Spinal cord (tissue), 10 donors: ENCODE measurements around the gene PAX2. TPM values are rescaled to one million over a fixed set of nuclear protein-coding genes. Genes with fewer than 3 reads are reported as not detected.

Source experiments
- DNase-seq, 6 donors: peaks; one replicate each; pipeline versions ENCODE4 v3.0.0 to v3.0.0-alpha.2; 2013 to 2015; ENCODE audit warnings: low spot score in 6 of 6, low read depth in 4 of 6
- H3K27ac ChIP-seq: one replicate; pipeline ENCODE4 v1.5.1; 2013; ENCODE audit warnings: low read depth, low read length, control low read depth
- H3K27me3 ChIP-seq: one replicate; pipeline ENCODE4 v1.6.1; 2013; ENCODE audit warnings: low read length; ENCODE audit not compliant: control insufficient read depth, insufficient read depth
- H3K36me3 ChIP-seq: one replicate; pipeline ENCODE4 v1.6.1; 2013; ENCODE audit warnings: low read length; ENCODE audit not compliant: control insufficient read depth, insufficient read depth
- H3K4me1 ChIP-seq: one replicate; pipeline ENCODE4 v1.6.1; 2013; ENCODE audit warnings: low read length; ENCODE audit not compliant: control insufficient read depth, insufficient read depth
- H3K4me3 ChIP-seq: one replicate; pipeline ENCODE4 v1.5.1; 2013; ENCODE audit warnings: low read depth, low read length, control low read depth
- H3K9me3 ChIP-seq: one replicate; pipeline ENCODE4 v1.6.1; 2013; ENCODE audit warnings: low read length; ENCODE audit not compliant: control insufficient read depth, insufficient read depth
- WGBS: methylation state at CpG from one replicate; pipeline ENCODE4 v1.1.5; 2013; ENCODE audit warnings: missing lambda C conversion rate; ENCODE audit not compliant: insufficient coverage; 5-methylcytosine and 5-hydroxymethylcytosine counted together
- polyA plus RNA-seq, 2 donors: library from polyadenylated mRNA; unstranded; fragments of 120-200 nt; gene quantifications; one replicate each; pipeline ENCODE4 v1.2.1, GENCODE V29; 2013; ENCODE audit not compliant: insufficient read length in 2 of 2
- total RNA-seq, 2 donors: library from RNA; depleted of rRNA in 1 of 2; stranded (reverse); fragments of 120-200 nt in 1 of 2; fragments of >200 nt in 1 of 2; gene quantifications; one replicate each; pipeline versions ENCODE4 v1.2.3 to v1.2.4, GENCODE V29; 2013 to 2014
- donor health status: healthy.

Gene PAX2
- total and polyA plus RNA-seq, 4 donors, result 1.9 to 54.8 (median 29.3) TPM

DNA sequence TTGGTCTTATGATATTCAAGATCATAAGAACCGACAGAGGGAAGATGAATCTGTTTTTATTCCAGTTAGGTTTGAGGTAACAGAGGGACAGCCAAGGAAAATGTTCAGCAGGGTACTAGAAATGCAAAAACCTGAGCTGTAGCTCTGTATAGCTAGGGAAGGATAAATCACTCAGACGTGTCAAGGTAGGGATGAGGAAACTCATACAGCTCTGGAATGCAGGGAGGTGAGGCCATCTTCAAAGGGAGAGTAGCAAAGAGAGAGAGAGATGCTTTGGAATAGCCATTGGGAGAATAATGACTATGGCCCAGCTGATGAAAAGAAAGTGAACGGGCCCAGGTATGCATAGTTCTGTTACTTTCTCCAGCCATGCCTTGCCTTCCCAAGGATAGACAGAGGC is 77.8 kb downstream of the PAX2 start:
- Histone ChIP-seq H3K4me1 (peaks cover 35% of the 10 kb centered on the region), H3K4me3 (no peak overlapping the region), H3K36me3 (peaks cover 7% of the 10 kb centered on the region), H3K27me3 (peaks cover 50% of the 10 kb centered on the region), H3K27ac (no peak overlapping the region), H3K9me3 (no peaks in the 10 kb centered on the region)
- DNase-seq, result no peak
- WGBS, result 56% methylated on average over 3 of the region's 3 CpGs

DNA sequence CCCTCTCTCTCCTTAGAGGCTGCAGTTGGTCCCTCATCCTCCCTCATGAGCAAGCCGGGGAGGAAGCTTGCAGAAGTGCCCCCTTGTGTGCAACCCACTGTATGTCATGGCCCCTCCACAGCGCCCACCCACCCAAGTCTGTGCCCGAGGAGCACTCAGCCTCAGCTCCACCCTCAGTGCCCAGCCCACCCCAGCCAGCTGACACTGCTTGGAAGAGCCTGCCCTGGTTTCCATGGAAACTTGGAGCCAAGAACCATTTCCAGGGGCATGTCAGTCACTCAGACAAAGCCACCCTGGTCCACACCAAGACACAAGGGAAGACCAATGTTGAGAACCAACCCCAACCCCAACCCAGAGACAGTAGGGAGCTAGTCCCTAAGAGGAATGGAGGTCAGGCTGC is 79.5 kb downstream of the PAX2 start:
- 18% methylated on average over 3 of the region's 3 CpGs for WGBS
- Histone ChIP-seq H3K4me3 (no peak overlapping the region), H3K4me1 (peaks cover 52% of the 10 kb centered on the region), H3K27me3 (peaks cover 66% of the 10 kb centered on the region), H3K36me3 (peaks cover 10% of the 10 kb centered on the region), H3K9me3 (no peaks in the 10 kb centered on the region), H3K27ac (no peak overlapping the region)
- DNase-seq, result peak in 2 of 6 donors; percentile 46 to 64

DNA sequence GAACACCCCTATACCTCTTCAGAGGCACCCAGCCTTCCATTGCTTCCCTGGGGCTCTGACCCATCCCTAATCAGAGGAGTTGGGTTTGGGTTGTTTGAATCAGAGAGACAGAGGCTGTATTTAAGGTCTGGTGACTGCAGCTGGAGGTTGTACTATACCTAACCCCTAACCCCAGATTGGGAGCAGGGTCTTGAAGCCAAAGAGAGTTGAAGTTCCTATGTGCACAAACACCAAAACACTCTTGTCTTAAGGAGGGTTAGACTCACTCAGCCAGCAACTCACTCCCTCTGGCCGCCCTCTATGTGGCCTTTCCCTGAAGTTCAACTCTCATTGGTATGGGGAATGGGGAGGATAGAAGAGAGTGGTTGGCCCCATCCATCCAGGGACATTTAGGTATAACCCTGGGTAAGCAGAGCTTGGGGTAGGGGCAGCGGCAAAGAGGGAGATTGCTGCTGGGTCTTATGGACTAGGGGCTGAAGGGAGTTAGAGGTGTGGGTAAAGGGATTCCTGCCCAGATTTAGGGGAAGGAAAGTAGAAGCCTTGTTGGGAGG is 80.0 kb downstream of the PAX2 start:
- no peak for DNase-seq
- Histone ChIP-seq H3K9me3 (no peaks in the 10 kb centered on the region), H3K27ac (no peak overlapping the region), H3K4me3 (no peak overlapping the region), H3K27me3 (peaks cover 71% of the 10 kb centered on the region), H3K36me3 (peaks cover 10% of the 10 kb centered on the region), H3K4me1 (peaks cover 56% of the 10 kb centered on the region)
- WGBS, result 35% methylated on average over 1 of the region's 2 CpGs

DNA sequence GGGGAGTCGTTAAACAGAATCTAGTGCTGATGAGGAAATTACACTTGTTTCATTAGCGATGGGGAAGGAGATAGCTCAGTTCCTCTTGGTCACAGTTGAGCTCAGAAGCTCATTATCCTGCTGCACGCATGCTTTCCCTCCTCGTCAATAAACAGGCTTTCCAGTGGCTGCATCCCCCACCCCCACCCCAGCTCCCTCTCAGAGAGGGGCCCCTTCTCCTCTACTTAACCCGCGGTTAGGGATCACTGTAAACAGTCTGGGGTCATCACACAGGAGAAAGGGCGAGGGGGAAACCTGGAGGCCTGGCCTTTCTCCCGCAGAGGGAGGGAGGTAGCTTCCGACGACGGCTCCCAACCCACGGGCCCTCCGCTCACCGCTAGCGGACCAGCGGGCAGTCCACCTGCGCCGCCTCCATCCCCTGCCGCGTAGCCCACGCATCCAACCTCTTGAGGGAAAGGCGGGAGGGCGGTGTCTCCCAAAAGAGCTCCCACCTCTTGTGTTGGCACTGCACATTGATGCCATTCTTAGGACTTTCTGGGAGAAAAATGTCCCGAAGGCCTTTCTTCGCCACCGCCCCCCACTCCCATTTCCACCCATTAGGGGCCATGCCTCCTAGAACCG is 80.8 kb downstream of the PAX2 start:
- 2% methylated on average over 25 of the region's 27 CpGs for WGBS
- H3K4me3 ChIP-seq, result no peak overlapping the region

DNA sequence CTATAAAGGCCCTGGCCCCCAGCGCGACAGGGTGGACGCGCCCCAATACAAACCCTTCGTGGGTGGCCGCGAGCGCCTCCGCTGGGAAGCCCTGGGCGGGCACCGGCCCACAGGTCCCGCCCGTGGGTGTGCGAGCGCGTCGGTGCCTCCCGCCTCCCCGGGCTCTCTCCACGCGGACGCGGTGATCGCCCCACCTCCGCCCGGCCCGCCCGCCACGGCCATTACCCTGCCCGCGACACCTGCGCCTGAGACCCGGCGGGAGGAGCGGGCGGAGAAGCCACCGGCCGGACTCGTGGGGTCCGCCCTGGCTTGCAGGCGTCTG is 81.2 kb downstream of the PAX2 start:
- H3K36me3 ChIP-seq, result peaks cover 10% of the 10 kb centered on the region
- H3K4me3 ChIP-seq, result no peak overlapping the region
- no peak overlapping the region for H3K27ac ChIP-seq
- peaks cover 56% of the 10 kb centered on the region for H3K4me1 ChIP-seq
- no peak for DNase-seq
- WGBS, result 2% methylated on average over 41 of the region's 41 CpGs
- peaks cover 83% of the 10 kb centered on the region for H3K27me3 ChIP-seq
- no peaks in the 10 kb centered on the region for H3K9me3 ChIP-seq

More for the DNA sequence above, 80.8 kb downstream of the PAX2 start:
- peaks cover 79% of the 10 kb centered on the region for H3K27me3 ChIP-seq
- no peak overlapping the region for H3K27ac ChIP-seq
- H3K4me1 ChIP-seq, result peaks cover 56% of the 10 kb centered on the region
- no peaks in the 10 kb centered on the region for H3K9me3 ChIP-seq
- peaks cover 10% of the 10 kb centered on the region for H3K36me3 ChIP-seq
- peak in 2 of 6 donors; percentile 13 to 94 for DNase-seq

DNA sequence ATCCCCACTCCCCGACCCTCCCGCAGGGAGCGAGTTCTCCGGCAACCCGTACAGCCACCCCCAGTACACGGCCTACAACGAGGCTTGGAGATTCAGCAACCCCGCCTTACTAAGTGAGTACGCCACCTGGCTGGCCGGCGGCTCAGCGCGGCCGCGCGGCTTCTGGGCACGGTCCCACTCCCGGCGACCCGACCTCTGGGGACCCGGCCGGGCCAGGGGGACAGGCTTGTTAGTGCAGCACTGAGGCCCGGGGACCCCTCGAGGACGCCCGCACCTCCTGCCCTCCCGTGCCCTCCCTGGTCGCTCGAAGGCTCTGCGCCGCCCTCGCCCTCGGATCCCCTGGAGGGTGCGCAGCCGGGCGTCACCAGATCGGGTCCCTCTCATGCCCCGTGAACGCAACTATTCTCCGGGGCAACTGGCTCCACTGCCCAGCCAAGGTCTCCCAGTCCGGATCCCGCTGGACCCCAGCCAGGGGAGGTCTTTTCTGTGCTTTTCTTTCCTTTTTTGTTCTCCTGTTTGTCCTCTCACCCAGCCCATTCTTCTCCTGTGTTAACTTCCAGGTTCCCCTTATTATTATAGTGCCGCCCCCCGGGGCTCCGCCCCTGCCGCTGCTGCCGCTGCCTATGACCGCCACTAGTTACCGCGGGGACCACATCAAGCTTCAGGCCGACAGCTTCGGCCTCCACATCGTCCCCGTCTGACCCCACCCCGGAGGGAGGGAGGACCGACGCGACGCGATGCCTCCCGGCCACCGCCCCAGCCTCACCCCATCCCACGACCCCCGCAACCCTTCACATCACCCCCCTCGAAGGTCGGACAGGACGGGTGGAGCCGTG is 81.8 kb downstream of the PAX2 start:
- WGBS, result 1% methylated on average over 59 of the region's 68 CpGs
- peaks cover 10% of the 10 kb centered on the region for H3K36me3 ChIP-seq
- H3K27me3 ChIP-seq, result peaks cover 88% of the 10 kb centered on the region
- no peaks in the 10 kb centered on the region for H3K9me3 ChIP-seq
- no peak overlapping the region for H3K27ac ChIP-seq
- H3K4me1 ChIP-seq, result peaks cover 56% of the 10 kb centered on the region
- H3K4me3 ChIP-seq, result no peak overlapping the region
- DNase-seq, result peak in 2 of 6 donors; percentile 55 to 79

DNA sequence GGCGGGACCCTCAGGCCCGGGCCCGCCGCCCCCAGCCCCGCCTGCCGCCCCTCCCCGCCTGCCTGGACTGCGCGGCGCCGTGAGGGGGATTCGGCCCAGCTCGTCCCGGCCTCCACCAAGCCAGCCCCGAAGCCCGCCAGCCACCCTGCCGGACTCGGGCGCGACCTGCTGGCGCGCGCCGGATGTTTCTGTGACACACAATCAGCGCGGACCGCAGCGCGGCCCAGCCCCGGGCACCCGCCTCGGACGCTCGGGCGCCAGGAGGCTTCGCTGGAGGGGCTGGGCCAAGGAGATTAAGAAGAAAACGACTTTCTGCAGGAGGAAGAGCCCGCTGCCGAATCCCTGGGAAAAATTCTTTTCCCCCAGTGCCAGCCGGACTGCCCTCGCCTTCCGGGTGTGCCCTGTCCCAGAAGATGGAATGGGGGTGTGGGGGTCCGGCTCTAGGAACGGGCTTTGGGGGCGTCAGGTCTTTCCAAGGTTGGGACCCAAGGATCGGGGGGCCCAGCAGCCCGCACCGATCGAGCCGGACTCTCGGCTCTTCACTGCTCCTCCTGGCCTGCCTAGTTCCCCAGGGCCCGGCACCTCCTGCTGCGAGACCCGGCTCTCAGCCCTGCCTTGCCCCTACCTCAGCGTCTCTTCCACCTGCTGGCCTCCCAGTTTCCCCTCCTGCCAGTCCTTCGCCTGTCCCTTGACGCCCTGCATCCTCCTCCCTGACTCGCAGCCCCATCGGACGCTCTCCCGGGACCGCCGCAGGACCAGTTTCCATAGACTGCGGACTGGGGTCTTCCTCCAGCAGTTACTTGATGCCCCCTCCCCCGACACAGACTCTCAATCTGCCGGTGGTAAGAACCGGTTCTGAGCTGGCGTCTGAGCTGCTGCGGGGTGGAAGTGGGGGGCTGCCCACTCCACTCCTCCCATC is 82.7 kb downstream of the PAX2 start:
- no peak overlapping the region for H3K27ac ChIP-seq
- H3K36me3 ChIP-seq, result peaks cover 10% of the 10 kb centered on the region
- peaks cover 95% of the 10 kb centered on the region for H3K27me3 ChIP-seq
- peak in 1 of 6 donors; percentile 52 for DNase-seq
- WGBS, result 2% methylated on average over 58 of the region's 69 CpGs
- H3K4me3 ChIP-seq, result no peak overlapping the region
- no peaks in the 10 kb centered on the region for H3K9me3 ChIP-seq
- peaks cover 56% of the 10 kb centered on the region for H3K4me1 ChIP-seq

DNA sequence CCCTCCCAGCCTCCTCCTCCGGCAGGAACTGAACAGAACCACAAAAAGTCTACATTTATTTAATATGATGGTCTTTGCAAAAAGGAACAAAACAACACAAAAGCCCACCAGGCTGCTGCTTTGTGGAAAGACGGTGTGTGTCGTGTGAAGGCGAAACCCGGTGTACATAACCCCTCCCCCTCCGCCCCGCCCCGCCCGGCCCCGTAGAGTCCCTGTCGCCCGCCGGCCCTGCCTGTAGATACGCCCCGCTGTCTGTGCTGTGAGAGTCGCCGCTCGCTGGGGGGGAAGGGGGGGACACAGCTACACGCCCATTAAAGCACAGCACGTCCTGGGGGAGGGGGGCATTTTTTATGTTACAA is 83.3 kb downstream of the PAX2 start:
- WGBS, result no CpG with 5 or more reads among the region's 20 CpGs
- Histone ChIP-seq H3K36me3 (peaks cover 10% of the 10 kb centered on the region), H3K27me3 (peaks cover 92% of the 10 kb centered on the region), H3K4me1 (peaks cover 56% of the 10 kb centered on the region), H3K27ac (no peak overlapping the region), H3K4me3 (no peak overlapping the region), H3K9me3 (no peaks in the 10 kb centered on the region)
- peak in 1 of 6 donors; percentile 31 for DNase-seq

DNA sequence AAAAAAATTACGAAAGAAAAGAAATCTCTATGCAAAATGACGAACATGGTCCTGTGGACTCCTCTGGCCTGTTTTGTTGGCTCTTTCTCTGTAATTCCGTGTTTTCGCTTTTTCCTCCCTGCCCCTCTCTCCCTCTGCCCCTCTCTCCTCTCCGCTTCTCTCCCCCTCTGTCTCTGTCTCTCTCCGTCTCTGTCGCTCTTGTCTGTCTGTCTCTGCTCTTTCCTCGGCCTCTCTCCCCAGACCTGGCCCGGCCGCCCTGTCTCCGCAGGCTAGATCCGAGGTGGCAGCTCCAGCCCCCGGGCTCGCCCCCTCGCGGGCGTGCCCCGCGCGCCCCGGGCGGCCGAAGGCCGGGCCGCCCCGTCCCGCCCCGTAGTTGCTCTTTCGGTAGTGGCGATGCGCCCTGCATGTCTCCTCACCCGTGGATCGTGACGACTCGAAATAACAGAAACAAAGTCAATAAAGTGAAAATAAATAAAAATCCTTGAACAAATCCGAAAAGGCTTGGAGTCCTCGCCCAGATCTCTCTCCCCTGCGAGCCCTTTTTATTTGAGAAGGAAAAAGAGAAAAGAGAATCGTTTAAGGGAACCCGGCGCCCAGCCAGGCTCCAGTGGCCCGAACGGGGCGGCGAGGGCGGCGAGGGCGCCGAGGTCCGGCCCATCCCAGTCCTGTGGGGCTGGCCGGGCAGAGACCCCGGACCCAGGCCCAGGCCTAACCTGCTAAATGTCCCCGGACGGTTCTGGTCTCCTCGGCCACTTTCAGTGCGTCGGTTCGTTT is 83.9 kb downstream of the PAX2 start:
- H3K27ac ChIP-seq, result no peak overlapping the region
- peaks cover 10% of the 10 kb centered on the region for H3K36me3 ChIP-seq
- H3K27me3 ChIP-seq, result peaks cover 87% of the 10 kb centered on the region
- H3K9me3 ChIP-seq, result no peaks in the 10 kb centered on the region
- DNase-seq, result peak in 1 of 6 donors; percentile 14
- H3K4me1 ChIP-seq, result peaks cover 56% of the 10 kb centered on the region
- WGBS, result 5% methylated on average over 44 of the region's 58 CpGs
- H3K4me3 ChIP-seq, result no peak overlapping the region
